ENCODE data around the gene OPCML. TPM values are rescaled to one million over a fixed set of nuclear protein-coding genes. Genes with fewer than 3 reads are reported as not detected.

Gene OPCML
- total and polyA plus RNA-seq, 4 donors: under 0.01 to 0.01 TPM; not detected in 2

DNA sequence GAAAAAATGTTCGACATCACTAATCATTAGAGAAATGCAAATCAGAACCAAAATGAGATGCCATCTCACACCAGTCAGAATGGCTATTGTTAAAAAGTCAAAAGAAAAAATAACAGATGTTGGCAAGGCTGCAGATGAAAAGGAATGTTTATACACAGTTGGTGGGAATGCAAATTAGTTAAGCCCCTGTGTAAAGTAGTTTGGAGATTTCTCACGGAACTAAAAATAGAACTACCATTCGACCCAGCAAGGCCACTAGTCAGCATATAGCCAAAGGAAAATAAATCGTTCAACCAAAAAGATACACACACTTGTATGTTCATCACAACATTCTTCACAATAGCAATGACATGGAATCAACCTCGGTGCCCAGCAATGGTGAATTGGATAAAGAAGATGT is 503.2 kb downstream of the OPCML start:
- no peak for DNase-seq (ENCODE audit: low spot score)
- H3K4me1 ChIP-seq (ENCODE audit: control insufficient read depth in 4 of 4, insufficient read depth in 4 of 4, low read length in 3 of 4): no peaks in the 10 kb centered on the region
- WGBS: 52% methylated on average over 5 of the region's 5 CpGs
- H3K4me3 ChIP-seq (ENCODE audit: low read depth in 1 of 3, low read length in 3 of 3): no peak overlapping the region
- H3K36me3 ChIP-seq (ENCODE audit: control insufficient read depth in 4 of 4, insufficient read depth in 3 of 4, low read depth in 1 of 4, low read length in 3 of 4): no peaks in the 10 kb centered on the region
- peaks cover 0 to 5% (median 0%) of the 10 kb centered on the region in 4 donors for H3K27me3 ChIP-seq (ENCODE audit: control insufficient read depth in 4 of 4, insufficient read depth in 4 of 4, low read length in 3 of 4)
- no peak overlapping the region for H3K27ac ChIP-seq (ENCODE audit: low read depth in 1 of 2, low read length in 2 of 2)
- no peak overlapping the region for H3K9ac ChIP-seq (ENCODE audit: low read depth in 1 of 2, low read length in 2 of 2)
- TF ChIP-seq SP1 (IDR thresholded peaks at IDR 0.05) (no peak), RAD21 (IDR thresholded peaks at IDR 0.05) (no peak), REST (IDR thresholded peaks at IDR 0.05) (no peak), JUND (IDR thresholded peaks at IDR 0.05) (no peak)
- TF ChIP-seq, protein P1, sequence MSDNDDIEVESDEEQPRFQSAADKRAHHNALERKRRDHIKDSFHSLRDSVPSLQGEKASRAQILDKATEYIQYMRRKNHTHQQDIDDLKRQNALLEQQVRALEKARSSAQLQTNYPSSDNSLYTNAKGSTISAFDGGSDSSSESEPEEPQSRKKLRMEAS (IDR thresholded peaks at IDR 0.05): no peak
- H3K9me3 ChIP-seq (ENCODE audit: control insufficient read depth in 4 of 4, low read length in 3 of 4): peaks cover 0 to under 1% (median 0%) of the 10 kb centered on the region in 4 donors

DNA sequence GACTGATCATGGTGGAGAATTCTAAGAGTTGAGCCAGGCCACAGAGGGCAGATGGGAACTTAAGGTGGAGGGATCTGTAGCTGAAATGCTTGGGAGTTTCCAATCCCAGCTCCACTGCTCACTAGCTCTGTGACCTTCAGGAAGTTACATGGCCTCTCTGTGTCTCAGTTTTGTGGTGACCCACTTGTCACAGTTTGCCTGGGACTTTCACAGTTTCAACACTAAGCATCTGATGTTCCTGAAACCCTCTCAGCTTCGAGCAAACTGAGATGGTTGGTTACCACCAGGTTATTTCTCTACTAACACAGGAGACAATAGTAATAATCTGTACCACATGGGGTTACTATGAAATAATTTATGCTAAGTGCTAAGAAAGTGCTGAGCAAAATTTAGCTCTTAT is 505.3 kb downstream of the OPCML start:
- peaks cover 0 to 5% (median 0%) of the 10 kb centered on the region in 4 donors for H3K27me3 ChIP-seq (ENCODE audit: control insufficient read depth in 4 of 4, insufficient read depth in 4 of 4, low read length in 3 of 4)
- no peaks in the 10 kb centered on the region for H3K4me1 ChIP-seq (ENCODE audit: control insufficient read depth in 4 of 4, insufficient read depth in 4 of 4, low read length in 3 of 4)
- H3K9me3 ChIP-seq (ENCODE audit: control insufficient read depth in 4 of 4, low read length in 3 of 4): peaks cover 0 to 4% (median 0%) of the 10 kb centered on the region in 4 donors
- H3K9ac ChIP-seq (ENCODE audit: low read depth in 1 of 2, low read length in 2 of 2): no peak overlapping the region
- no peak overlapping the region for H3K4me3 ChIP-seq (ENCODE audit: low read depth in 1 of 3, low read length in 3 of 3)
- DNase-seq (ENCODE audit: low spot score): no peak
- no peak for TF ChIP-seq SP1 (IDR thresholded peaks at IDR 0.05)
- no peak for TF ChIP-seq CTCF (IDR thresholded peaks at IDR 0.05; ENCODE audit: low read depth, low read length, missing input control)
- TF ChIP-seq, protein P2, sequence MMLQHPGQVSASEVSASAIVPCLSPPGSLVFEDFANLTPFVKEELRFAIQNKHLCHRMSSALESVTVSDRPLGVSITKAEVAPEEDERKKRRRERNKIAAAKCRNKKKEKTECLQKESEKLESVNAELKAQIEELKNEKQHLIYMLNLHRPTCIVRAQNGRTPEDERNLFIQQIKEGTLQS (IDR thresholded peaks at IDR 0.05): no peak
- no peak for TF ChIP-seq FOXA1 (IDR thresholded peaks at IDR 0.05)
- no peak overlapping the region for H3K27ac ChIP-seq (ENCODE audit: low read depth in 1 of 2, low read length in 2 of 2)
- 65% methylated on average over 1 of the region's 1 CpG for WGBS
- H3K36me3 ChIP-seq (ENCODE audit: control insufficient read depth in 4 of 4, insufficient read depth in 3 of 4, low read depth in 1 of 4, low read length in 3 of 4): no peaks in the 10 kb centered on the region

GRCh38 chr11:133024301-133024700 is 508.0 kb downstream of the OPCML start:
- H3K36me3 ChIP-seq (ENCODE audit: control insufficient read depth in 4 of 4, insufficient read depth in 3 of 4, low read depth in 1 of 4, low read length in 3 of 4): no peaks in the 10 kb centered on the region
- peaks cover 0 to 8% (median 0%) of the 10 kb centered on the region in 4 donors for H3K27me3 ChIP-seq (ENCODE audit: control insufficient read depth in 4 of 4, insufficient read depth in 4 of 4, low read length in 3 of 4)
- H3K9me3 ChIP-seq (ENCODE audit: control insufficient read depth in 4 of 4, low read length in 3 of 4): peaks cover 0 to 4% (median 0%) of the 10 kb centered on the region in 4 donors
- DNase-seq (ENCODE audit: low spot score): no peak
- WGBS: 77% methylated on average over 5 of the region's 5 CpGs
- H3K4me1 ChIP-seq (ENCODE audit: control insufficient read depth in 4 of 4, insufficient read depth in 4 of 4, low read length in 3 of 4): no peaks in the 10 kb centered on the region
- no peak overlapping the region for H3K9ac ChIP-seq (ENCODE audit: low read depth in 1 of 2, low read length in 2 of 2)
- no peak overlapping the region for H3K27ac ChIP-seq (ENCODE audit: low read depth in 1 of 2, low read length in 2 of 2)
- no peak overlapping the region for H3K4me3 ChIP-seq (ENCODE audit: low read depth in 1 of 3, low read length in 3 of 3)
- no peak for TF ChIP-seq YY1 (IDR thresholded peaks at IDR 0.05)
- TF ChIP-seq JUND (IDR thresholded peaks at IDR 0.05): no peak
- TF ChIP-seq, protein P3, sequence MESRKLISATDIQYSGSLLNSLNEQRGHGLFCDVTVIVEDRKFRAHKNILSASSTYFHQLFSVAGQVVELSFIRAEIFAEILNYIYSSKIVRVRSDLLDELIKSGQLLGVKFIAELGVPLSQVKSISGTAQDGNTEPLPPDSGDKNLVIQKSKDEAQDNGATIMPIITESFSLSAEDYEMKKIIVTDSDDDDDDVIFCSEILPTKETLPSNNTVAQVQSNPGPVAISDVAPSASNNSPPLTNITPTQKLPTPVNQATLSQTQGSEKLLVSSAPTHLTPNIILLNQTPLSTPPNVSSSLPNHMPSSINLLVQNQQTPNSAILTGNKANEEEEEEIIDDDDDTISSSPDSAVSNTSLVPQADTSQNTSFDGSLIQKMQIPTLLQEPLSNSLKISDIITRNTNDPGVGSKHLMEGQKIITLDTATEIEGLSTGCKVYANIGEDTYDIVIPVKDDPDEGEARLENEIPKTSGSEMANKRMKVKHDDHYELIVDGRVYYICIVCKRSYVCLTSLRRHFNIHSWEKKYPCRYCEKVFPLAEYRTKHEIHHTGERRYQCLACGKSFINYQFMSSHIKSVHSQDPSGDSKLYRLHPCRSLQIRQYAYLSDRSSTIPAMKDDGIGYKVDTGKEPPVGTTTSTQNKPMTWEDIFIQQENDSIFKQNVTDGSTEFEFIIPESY (IDR thresholded peaks at IDR 0.05): no peak
- TF ChIP-seq, protein P1 (IDR thresholded peaks at IDR 0.05): no peak
- no peak for TF ChIP-seq REST (IDR thresholded peaks at IDR 0.05)
- no peak for TF ChIP-seq RAD21 (IDR thresholded peaks at IDR 0.05)
- no peak for TF ChIP-seq SP1 (IDR thresholded peaks at IDR 0.05)
- TF ChIP-seq, protein P2 (IDR thresholded peaks at IDR 0.05): no peak
- no peak for TF ChIP-seq GABPA (IDR thresholded peaks at IDR 0.05 in 1 of 2, conservative IDR thresholded peaks at IDR 0.05 in 1 of 2)
- TF ChIP-seq EGR1 (IDR thresholded peaks at IDR 0.05; ENCODE audit: low read depth in 2 of 2): no peak
- no peak for TF ChIP-seq NR2F2 (IDR thresholded peaks at IDR 0.05)
- no peak for TF ChIP-seq RXRA (IDR thresholded peaks at IDR 0.05)
